ENCODE results near the gene OBP2A. TPM values are rescaled to one million over a fixed set of nuclear protein-coding genes. Genes with fewer than 3 reads are reported as not detected.
"Not testable (repeated sequence)": the region's sequence is repeated elsewhere in the genome, so short reads cannot be mapped to it uniquely, and the experiment has no call there.

The OBP2A gene
- total RNA-seq, 1 donor from 2014 or later, result not detected

- no peak for DNase-seq (ENCODE audit: low spot score)
Observed at GRCh38 chr9:135509458-135509857, 36.5 kb upstream of the OBP2A start.

- DNase-seq (ENCODE audit: low spot score), result peak; percentile 24
Observed at GRCh38 chr9:135512241-135512603, 33.7 kb upstream of the OBP2A start.

GRCh38 chr9:135512904-135513303 lies 33.0 kb upstream of the OBP2A start:
- DNase-seq (ENCODE audit: low spot score), result peak; percentile 69

GRCh38 chr9:135513351-135513846 lies 32.5 kb upstream of the OBP2A start:
- peak; percentile 86 for DNase-seq (ENCODE audit: low spot score)

- DNase-seq (ENCODE audit: low spot score), result not testable (repeated sequence)
Observed at GRCh38 chr9:135513906-135514305, 32.0 kb upstream of the OBP2A start.

GRCh38 chr9:135514342-135515082 lies 31.4 kb upstream of the OBP2A start:
- DNase-seq (ENCODE audit: low spot score), result peak; percentile 57

GRCh38 chr9:135515083-135515951 lies 30.6 kb upstream of the OBP2A start:
- DNase-seq (ENCODE audit: low spot score), result peak; percentile 87

- DNase-seq (ENCODE audit: low spot score), result peak; percentile 51
Observed at GRCh38 chr9:135516132-135516860, 29.6 kb upstream of the OBP2A start.

- DNase-seq (ENCODE audit: low spot score), result peak; percentile 82
Observed at GRCh38 chr9:135517407-135517822, 28.5 kb upstream of the OBP2A start.

GRCh38 chr9:135519179-135519971 lies 26.6 kb upstream of the OBP2A start:
- peak; percentile 35 for DNase-seq (ENCODE audit: low spot score)

GRCh38 chr9:135520916-135521607 lies 24.9 kb upstream of the OBP2A start, which contains the start of gene LCN1:
Gene LCN1, plus strand, starts transcription at chr9:135521440. Its CDS starts 58 bp downstream, at chr9:135521498.
- DNase-seq (ENCODE audit: low spot score), result peak; percentile 71

GRCh38 chr9:135521608-135522095 lies 24.3 kb upstream of the OBP2A start:
- DNase-seq (ENCODE audit: low spot score), result peak; percentile 67

- peak; percentile 65 for DNase-seq (ENCODE audit: low spot score)
Observed at GRCh38 chr9:135522137-135522877, 23.6 kb upstream of the OBP2A start.

GRCh38 chr9:135522931-135523330 lies 23.0 kb upstream of the OBP2A start:
- peak; percentile 82 for DNase-seq (ENCODE audit: low spot score)

GRCh38 chr9:135523521-135524129 lies 22.3 kb upstream of the OBP2A start:
- peak; percentile 79 for DNase-seq (ENCODE audit: low spot score)

- DNase-seq (ENCODE audit: low spot score), result peak; percentile 68
Observed at GRCh38 chr9:135524130-135524861, 21.6 kb upstream of the OBP2A start.

GRCh38 chr9:135525241-135526088 lies 20.5 kb upstream of the OBP2A start:
- peak; percentile 81 for DNase-seq (ENCODE audit: low spot score)

Measured in mesenteric fat pad (tissue), 1 donor.